PC-9 (cell line): Measurements from ENCODE around the gene ZSCAN25.

Experiments used
- EZH2 ChIP-seq: fragments of 200-600 bp; sonication (generic); IDR thresholded peaks from 2 replicates; pipeline ENCODE4 v1.8.0; 2017; ENCODE audit warnings: antibody characterized with exemption, low read depth
- TF ChIP-seq, protein P1 (sequence below): fragments of 200-600 bp; sonication (generic); conservative IDR thresholded peaks from 2 replicates; pipeline ENCODE4 v1.6.1; 2017; ENCODE audit warnings: mixed run types, antibody characterized with exemption, mild to moderate bottlenecking, moderate library complexity

GRCh38 chr7:99617192-99617781 is 541 bp downstream of the ZSCAN25 start:
- TF ChIP-seq EZH2: no peak
- TF ChIP-seq, protein P1, sequence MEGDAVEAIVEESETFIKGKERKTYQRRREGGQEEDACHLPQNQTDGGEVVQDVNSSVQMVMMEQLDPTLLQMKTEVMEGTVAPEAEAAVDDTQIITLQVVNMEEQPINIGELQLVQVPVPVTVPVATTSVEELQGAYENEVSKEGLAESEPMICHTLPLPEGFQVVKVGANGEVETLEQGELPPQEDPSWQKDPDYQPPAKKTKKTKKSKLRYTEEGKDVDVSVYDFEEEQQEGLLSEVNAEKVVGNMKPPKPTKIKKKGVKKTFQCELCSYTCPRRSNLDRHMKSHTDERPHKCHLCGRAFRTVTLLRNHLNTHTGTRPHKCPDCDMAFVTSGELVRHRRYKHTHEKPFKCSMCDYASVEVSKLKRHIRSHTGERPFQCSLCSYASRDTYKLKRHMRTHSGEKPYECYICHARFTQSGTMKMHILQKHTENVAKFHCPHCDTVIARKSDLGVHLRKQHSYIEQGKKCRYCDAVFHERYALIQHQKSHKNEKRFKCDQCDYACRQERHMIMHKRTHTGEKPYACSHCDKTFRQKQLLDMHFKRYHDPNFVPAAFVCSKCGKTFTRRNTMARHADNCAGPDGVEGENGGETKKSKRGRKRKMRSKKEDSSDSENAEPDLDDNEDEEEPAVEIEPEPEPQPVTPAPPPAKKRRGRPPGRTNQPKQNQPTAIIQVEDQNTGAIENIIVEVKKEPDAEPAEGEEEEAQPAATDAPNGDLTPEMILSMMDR: no peak
